HG02623 (cell line): Measurements from ENCODE around the gene SAMHD1.
A peak's percentile ranks its signal among the peaks of the same experiment; 100 is the strongest.
"Not testable (repeated sequence)": the region's sequence is repeated elsewhere in the genome, so short reads cannot be mapped to it uniquely, and the experiment has no call there.

ENCODE experiments used
- ATAC-seq: cut with Tn5 transposase; IDR thresholded peaks from one replicate; pipeline ENCODE4 v1.9.1; 2021; ENCODE audit warnings: moderate library complexity; ENCODE audit not compliant: unreplicated experiment

Gene SAMHD1

DNA sequence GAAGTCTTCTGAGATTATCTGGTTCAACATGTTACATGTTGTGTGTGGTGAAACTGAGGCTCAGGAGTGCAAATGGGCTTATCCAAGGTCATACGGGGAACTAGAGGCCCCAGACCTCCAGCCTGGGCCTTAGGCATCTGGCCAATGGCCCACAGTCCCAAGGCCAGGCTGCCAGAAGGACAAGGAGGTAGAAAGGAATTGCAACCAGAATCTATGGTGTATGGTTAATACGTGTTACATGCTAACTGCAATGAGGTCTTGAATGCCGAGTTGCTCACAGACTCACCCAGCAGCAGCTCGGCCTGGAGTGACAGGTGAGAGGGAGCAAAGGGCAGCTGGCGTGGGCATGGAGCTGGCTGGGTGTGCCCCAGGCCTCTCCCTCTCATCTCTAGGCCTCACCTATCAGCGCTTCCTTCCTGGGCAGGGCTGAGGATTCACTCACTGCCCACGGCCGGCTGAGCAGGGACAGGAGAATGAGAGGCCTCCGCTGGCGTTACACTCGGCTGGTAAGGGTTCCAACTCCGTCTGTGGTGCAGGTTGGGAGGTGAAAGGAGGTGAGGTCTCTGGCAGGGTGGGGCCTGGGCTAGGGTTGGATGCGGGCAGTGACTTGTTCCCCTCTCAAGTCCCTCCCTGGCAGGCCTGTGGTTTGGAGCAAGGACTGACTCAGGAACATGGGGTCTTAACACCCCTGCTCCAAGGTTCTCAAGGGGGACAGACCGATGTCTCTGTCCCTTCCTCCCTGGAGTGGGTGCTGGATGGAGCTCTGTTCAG, 75.6 kb downstream of the SAMHD1 start, which contains the start of gene TLDC2:
Gene TLDC2, plus strand, starts transcription at position 437 of the 771 bp plus-strand sequence. Its CDS starts 37 bp downstream, at position 474.
- ATAC-seq, result no peak

DNA sequence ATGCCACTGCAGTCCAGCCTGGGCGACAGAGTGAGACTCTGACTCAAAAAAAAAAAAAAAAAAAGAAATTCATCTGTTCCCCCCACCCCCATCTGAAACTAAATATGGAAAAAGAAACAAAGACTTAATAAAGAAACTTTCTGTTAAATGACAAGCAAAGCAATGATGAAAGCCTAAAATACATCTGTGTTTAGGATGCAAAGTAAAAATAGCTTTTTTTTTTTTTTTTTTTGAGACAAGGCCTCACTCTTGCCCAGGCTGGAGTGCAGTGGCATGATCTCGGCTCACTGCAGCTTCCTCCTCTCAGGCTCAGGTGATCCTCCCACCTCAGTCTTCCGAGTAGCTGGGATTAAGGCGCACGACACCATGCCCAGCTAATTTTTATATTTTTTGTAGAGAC, 76.4 kb downstream of the SAMHD1 start:
- ATAC-seq, result not testable (repeated sequence)

DNA sequence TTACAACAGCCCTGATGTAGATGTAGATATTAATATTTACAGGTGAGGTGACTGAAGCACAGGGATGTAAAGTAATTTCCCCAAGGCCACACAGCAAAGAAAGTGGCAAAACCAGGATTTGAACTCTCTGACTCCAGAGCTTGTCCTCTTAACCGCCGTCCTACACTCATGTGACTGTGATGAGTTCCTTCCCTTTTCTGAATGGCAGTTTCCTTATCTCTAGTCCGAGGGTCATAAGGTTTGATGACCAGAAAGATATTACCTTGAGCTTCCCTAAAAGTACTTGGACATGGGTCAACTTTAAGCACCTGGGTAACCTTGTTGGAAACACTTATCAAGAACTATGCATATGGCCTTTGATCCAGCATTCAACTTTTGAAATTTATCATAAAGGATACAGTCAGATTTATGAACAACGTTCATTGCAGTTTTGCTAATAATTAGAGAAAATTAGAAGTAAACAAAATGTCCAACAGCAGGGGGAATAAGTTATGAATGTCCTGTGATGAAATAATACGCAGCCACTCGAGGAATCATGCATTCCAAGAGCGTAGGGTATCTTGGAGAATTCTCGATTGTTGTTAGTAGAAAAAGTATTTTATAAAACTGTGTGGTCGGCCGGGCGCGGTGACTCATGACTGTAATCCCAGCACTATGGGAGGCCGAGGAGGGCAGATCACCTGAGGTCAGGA, 77.9 kb downstream of the SAMHD1 start:
- ATAC-seq, result no peak

- ATAC-seq, result no peak
Measured at GRCh38 chr20:36872852-36873251, 78.7 kb downstream of the SAMHD1 start.

- ATAC-seq, result no peak
Measured at GRCh38 chr20:36871640-36872570, 79.6 kb downstream of the SAMHD1 start.

DNA sequence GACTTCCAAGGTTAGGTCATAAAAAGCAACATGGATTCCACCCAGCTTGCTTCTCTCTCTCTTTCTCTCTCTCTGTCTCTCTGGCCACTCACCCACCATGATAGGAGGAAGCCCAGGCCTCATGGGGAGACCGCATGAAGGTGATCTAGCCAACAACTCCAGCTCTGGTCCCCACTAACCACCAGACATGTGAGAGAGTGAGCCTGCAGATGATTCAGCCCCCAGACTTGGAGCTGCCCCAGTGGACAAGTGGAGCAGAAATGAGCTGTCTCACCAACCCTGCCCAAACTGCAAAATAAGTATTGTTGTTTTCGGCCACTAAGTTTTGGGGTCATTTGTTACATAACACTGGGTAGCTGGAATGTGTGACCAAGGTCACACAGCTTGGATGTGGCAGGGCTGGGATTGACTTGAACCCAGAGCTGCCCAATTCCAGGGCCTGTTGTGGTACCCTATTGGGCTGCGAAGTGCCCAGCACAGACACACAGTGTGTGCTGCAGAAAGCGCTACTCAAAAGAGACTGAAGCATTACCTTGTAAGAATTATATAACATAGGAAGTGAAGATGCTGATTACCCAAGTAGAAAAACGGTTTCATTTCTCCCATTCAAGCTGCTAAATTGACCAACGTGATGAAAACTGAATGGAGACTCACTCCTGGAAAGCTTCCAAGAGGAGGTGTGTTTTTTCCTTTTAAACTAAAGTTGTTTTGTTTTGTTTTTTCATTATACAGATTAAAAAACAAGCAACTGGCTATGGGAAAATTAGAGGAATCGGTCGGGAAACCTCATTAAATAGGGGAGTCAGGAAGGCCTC, 84.6 kb downstream of the SAMHD1 start:
- no peak for ATAC-seq

DNA sequence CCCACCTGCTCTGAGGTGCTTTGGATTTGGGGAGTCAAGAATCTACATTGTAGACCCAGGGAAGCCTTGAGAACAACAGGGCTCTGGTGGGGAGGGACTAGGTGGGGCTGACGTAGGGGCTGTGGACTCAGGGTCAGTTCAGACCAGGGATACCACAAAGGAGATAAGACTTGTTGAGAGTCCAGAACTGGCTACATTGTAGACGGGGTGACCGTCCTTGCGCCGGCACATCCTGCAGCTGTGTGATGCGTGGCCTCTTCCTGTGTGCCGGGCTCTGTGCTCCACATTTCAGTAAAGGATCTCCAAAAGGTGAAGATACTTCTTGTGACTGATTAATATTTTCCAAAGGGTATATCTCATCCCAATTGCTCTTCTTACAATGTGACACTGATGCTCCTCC, 85.3 kb downstream of the SAMHD1 start:
- no peak for ATAC-seq

GRCh38 chr20:36865861-36866149, 85.7 kb downstream of the SAMHD1 start:
- no peak for ATAC-seq

- no peak for ATAC-seq
Measured at GRCh38 chr20:36865076-36865860, 86.2 kb downstream of the SAMHD1 start.

- peak; percentile 6 for ATAC-seq
Measured at GRCh38 chr20:36862857-36863668, 88.4 kb downstream of the SAMHD1 start.

GRCh38 chr20:36861875-36862801, 89.4 kb downstream of the SAMHD1 start:
- ATAC-seq, result no peak

DNA sequence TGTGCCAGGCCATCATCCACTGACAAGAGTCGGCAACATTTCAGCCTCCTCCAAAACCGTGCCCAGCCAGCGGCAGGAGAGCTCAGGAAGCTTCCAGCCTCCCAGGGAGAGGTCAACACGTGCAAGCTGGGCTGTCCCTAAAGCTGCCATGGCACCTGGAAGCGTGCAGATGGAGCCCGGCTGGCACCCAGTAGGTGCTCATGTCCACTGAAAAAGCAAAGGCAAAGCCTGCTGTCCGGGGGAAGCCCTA, 90.0 kb downstream of the SAMHD1 start:
- no peak for ATAC-seq

DNA sequence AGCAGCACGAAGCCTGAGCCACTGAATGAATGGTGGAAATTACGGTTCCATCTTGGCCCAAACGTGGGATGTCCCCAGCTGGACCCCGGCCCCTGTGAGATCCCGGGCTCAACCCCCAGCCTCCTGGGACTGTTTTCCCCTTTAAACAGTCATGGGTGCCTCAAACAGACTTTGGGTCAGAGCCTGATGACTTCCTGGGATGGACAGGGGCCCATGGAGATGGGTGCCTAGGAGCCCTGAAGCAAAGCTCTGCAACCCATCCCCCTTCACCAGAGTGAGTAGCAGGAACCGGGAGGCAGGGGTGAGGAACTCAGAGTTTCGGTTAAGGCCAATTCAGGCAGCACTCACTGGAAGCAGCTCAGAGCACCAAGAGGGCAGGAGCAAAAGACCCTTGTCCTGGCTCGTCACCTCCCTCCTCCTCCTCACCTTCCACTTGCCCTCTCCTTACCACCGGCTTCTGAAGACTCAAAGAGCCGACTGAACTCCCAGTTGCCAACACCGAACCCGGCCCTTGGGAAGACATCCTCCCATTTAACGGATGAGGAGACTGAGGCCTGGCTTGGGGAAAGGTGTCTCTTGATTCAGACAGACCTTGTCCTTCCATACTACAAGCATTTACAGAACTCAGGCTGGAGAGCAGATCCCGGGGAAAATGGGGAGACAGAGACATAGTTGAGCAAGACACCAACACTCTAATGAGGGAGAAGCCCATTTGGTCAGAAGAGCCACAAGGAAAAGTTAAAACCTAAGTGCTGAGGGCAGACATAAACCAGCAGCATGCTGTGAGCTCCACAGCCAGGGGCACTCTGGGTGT, 90.5 kb downstream of the SAMHD1 start:
- no peak for ATAC-seq

DNA sequence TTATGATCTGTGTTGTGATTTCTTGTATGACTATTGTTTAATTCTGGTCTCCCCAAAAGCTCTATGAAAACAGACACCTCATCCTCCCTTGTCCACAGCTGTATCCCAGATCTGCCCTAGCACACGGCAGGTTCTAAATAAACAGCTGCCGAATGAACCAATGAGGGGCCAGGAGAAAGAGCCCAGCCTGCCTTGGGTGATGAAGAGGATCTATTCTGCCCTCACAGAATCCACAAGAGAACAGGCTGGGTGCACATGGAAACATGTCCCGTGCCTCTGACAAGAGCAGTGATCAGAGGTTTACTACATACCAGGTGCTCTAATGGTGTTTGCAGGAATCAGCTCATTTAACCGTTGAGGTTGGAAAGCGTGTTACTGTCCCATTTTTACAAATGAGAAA, 91.2 kb downstream of the SAMHD1 start:
- no peak for ATAC-seq

DNA sequence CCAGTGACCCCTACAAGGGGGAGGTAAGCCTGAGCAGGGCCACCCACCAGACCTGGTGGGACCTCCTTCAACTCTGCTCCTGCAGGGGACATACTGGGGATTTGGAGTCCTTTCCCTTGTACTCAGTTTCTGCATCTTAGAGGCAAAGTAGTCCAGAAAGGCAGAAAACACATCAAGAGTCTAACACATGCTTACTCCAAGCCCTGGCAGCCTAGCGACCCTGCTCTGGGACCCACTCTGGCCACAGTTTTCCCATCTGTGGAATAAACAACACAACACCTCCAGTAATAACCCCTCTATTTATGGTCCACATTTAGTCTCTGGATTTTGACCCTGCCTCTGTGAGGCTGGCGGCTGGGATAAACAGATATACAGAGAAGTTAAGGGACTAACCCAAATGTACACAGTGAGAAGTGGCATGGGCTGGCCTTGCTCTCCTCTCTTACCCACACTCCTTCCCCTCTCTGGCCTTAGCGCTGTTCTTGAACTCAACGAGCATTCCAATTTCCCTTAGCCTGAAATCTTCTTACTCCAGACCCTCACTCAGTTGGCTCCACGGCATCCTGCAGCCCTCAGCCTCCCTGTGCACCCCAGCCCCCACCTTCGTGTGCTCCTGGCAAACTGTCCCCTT, 91.7 kb downstream of the SAMHD1 start:
- no peak for ATAC-seq

- ATAC-seq, result no peak
Measured at GRCh38 chr20:36859282-36859555, 92.3 kb downstream of the SAMHD1 start.
